NCI-H2107 (cell line): ENCODE data around the gene TRIM72.
"Not testable (repeated sequence)": the region's sequence is repeated elsewhere in the genome, so short reads cannot be mapped to it uniquely, and the experiment has no call there.

Experiments used
- DNase-seq: peaks from one replicate; lab custom pipeline; 2025; lab: John Stamatoyannopoulos, UW

TRIM72 gene

DNA sequence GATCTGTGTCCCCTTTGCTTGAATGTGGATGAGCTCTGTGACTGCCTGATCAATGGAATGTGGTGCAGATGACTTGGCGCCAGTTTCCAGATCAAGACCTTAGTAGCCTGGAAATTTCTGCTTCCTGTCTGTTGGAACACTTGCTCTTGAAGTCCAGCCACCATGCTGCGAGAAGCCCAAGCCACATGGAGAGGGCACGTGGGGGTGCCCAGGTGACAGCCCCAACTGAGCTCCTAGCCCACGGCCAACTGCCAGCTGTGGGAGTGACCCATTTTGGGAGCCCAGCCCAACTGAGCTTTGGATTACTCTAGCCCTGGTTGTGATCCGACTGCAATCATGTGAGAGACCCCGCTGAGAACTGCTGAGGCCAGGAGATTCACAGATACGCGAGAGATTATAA is 42.5 kb downstream of the TRIM72 start:
- DNase-seq: no peak

- no peak for DNase-seq
Observed at GRCh38 chr16:31258366-31258765, 44.4 kb downstream of the TRIM72 start.

- DNase-seq: no peak
Observed at GRCh38 chr16:31260136-31260931, 46.4 kb downstream of the TRIM72 start.

GRCh38 chr16:31262084-31262483 is 48.2 kb downstream of the TRIM72 start:
- no peak for DNase-seq

DNA sequence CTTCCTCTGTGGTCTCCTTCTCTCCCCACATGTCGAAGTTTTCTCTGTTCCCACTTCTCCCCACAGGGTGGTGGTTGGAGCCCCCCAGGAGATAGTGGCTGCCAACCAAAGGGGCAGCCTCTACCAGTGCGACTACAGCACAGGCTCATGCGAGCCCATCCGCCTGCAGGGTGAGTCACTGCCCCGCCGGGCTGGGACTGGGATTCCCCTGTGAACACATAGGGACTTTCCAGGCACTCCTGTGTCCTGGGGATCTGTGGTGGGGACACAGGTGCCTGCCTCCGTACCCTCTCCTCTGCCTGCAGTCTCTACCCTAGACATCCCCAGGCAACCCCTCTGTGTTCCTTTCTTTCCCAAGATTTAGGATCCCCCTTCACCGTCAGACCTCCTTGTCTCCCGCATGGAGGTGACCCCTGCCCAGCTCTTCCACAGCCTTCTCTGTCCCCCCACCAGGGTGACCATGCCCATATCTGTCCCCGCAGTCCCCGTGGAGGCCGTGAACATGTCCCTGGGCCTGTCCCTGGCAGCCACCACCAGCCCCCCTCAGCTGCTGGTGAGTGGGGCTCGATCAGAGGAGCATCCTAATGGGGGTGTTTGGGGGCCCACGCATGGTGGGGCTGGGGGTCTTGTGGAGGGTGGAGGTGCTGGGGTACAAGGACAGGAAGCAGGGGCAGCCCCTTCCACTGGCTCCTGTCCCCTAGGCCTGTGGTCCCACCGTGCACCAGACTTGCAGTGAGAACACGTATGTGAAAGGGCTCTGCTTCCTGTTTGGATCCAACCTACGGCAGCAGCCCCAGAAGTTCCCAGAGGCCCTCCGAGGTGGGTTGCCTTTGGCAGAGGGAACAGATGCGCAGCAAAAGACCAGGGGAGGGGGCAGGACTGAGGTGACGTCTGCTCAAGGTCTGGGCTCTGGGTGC is 51.7 kb downstream of the TRIM72 start:
- no peak for DNase-seq

- no peak for DNase-seq
Observed at GRCh38 chr16:31267332-31268032, 53.6 kb downstream of the TRIM72 start.

DNA sequence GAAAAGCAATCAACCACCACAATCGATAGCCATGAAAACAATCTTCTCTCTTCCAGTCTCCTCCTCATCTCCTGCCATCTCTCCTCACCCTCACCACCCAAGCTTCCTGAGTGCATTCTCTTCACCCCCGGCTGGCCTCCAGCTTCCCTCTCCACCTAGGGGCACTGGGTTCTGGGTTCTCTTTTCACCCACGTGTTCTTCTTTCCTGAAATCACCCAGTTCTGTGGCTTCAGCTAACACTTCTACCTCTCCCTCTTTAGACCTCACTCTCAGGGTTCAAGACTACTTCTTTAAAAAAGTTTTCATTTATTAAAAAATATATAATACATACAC is 54.1 kb downstream of the TRIM72 start:
- DNase-seq: no peak

GRCh38 chr16:31268891-31269290 is 55.0 kb downstream of the TRIM72 start:
- DNase-seq: no peak

GRCh38 chr16:31269541-31269940 is 55.6 kb downstream of the TRIM72 start:
- DNase-seq: no peak

DNA sequence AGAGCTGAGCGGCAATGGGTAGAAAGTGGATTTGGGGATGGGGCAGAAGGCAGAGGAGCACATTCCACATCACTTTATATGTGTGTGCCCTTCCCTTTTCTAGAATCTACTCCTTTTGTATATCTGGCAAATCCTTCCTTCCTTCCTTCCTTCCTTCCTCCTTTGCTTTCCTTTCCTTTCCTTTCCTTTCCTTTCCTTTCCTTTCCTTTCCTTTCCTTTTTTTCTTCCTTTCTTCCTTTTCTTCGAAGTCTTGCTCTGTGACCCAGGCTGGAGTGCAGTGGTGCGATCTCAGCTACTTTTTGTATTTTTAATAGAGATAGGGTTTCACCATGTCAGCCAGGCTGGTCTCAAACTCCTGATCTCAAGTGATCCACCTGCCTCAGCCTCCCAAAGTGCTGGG is 56.1 kb downstream of the TRIM72 start:
- DNase-seq: not testable (repeated sequence)

- no peak for DNase-seq
Observed at GRCh38 chr16:31270795-31271194, 56.9 kb downstream of the TRIM72 start.

- no peak for DNase-seq
Observed at GRCh38 chr16:31271621-31272190, 57.8 kb downstream of the TRIM72 start.

DNA sequence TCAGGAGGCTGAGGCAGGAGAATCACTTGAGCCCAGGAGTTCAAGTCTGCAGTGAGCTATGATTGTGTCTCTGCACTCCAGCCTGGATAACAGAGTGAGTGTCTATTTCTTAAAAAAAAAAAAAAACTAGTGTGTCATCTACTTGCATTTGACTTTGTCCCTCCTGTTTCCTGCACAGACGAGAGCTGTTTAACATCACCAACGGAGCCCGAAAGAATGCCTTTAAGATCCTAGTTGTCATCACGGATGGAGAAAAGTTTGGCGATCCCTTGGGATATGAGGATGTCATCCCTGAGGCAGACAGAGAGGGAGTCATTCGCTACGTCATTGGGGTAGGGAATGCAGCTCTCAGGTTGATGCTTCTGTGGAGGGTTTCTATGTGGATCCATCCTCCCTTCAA is 59.3 kb downstream of the TRIM72 start:
- no peak for DNase-seq

DNA sequence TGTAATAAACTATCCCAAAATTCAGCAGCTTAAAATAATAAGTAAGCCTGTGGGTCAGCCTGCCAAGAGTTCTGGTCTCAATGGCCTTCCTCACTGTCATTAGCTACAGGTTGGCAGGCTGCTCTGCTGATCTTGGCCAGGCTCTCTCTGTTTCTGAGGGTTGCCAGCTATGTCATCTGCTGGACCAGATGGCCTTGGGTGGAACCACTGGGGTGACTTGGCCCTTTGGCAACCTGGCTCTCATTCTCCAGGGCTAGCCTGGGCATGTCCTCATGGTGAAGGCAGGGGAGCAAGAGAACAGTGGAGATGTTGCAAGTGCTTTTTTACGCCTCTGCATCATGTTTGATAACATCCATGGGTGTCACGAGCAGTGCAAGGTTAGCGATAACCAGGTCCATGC is 59.8 kb downstream of the TRIM72 start:
- no peak for DNase-seq

DNA sequence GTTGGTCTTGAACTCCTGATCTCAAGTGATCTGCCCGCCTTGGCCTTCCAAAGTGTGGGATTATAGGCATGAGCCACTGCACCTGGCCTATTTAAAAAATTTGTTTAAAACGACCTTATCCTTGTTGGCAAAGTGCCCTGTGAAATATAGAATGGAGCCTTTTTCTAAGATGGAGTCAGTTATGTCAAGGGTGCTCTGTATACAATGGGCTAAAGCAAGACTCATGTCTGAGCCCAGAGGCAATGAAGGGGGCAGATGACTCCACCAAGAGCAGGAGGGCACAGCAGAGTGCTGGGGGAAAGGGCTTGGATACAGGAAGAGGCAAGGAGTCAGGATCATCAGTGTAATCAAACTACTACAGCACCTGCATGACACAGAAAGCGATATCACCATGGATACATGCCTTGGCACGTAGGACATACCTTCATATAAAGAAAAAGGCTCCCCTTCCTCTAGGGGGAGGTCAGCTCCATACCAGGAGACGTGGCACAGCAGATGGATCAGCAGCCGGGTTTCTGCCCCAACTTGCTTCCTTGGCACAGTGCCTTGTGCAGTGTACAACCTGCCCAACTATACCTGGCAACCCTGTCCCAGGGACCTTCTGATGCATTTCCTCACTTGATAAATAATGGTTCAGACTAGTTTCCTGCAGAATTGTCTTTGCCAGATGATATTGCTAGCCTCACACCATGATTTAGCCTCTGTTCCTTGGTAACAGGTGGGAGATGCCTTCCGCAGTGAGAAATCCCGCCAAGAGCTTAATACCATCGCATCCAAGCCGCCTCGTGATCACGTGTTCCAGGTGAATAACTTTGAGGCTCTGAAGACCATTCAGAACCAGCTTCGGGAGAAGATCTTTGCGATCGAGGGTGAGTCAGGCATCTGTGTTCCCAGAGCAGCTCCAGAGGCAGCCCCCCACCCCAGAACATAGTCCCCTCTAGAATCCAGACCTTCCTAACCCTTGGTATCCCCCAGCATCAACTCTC is 61.2 kb downstream of the TRIM72 start:
- no peak for DNase-seq

GRCh38 chr16:31276600-31276999 is 62.7 kb downstream of the TRIM72 start:
- DNase-seq: no peak

DNA sequence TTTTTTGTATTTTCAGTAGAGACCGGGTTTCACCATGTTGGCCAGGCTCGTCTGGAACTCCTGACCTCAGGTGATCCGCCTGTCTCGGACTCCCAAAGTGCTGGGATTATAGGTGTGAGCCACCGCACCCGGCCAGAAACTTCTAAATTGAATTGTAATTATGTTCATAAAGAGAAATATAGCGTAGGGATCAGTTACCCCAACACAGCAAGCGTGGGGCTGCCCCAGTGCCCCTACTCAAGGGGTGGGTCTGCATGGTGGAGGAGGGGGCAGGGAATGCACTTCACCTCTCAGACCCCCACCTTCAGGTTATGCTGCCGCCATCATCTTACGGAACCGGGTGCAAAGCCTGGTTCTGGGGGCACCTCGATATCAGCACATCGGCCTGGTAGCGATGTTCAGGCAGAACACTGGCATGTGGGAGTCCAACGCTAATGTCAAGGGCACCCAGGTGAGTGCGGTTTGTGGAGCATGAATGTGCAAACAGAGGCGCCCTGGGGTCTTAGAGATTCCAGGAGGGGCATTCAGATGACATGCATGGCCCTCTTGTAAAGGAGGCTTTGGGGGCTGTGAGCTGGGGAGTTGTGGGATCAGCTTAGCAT is 63.8 kb downstream of the TRIM72 start:
- no peak for DNase-seq

DNA sequence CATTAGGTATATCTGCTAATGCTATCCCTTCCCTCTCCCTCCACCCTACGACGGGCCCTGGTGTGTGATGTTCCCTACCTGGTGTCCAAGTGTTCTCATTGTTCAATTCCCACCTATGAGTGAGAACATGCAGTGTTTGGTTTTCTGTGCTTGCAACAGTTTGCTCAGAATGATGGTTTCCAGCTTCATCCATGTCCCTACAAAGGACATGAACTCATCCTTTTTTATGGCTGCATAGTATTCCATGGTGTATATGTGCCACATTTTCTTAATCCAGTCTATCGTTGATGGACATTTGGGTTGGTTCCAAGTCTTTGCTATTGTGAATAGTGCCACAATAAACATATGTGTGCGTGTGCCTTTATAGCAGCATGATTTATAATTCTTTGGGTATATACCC is 64.9 kb downstream of the TRIM72 start:
- not testable (repeated sequence) for DNase-seq
